MG63 (cell line): Measurements from ENCODE around the gene SIDT2. TPM values are rescaled to one million over a fixed set of nuclear protein-coding genes. Genes with fewer than 3 reads are reported as not detected.
A peak's percentile ranks its signal among the peaks of the same experiment; 100 is the strongest.
"Not testable (repeated sequence)": the region's sequence is repeated elsewhere in the genome, so short reads cannot be mapped to it uniquely, and the experiment has no call there.

Experiments
- DNase-seq: peaks from one replicate; pipeline ENCODE4 v3.0.0-alpha.2; 2020
- H3K27me3 ChIP-seq: fragments of 250-450 bp; sonication (Bioruptor Pico); 2 replicates; pipeline ENCODE4 v1.5.1; 2020; ENCODE audit warnings: mild to moderate bottlenecking, moderate library complexity
- H3K36me3 ChIP-seq: fragments of 250-450 bp; sonication (Bioruptor Pico); 2 replicates; pipeline ENCODE4 v1.5.1; 2020; ENCODE audit warnings: mild to moderate bottlenecking, moderate library complexity
- H3K4me3 ChIP-seq: fragments of 250-450 bp; sonication (Bioruptor Pico); 2 replicates; pipeline ENCODE4 v1.5.1; 2020; ENCODE audit warnings: mild to moderate bottlenecking, moderate library complexity
- H3K9me3 ChIP-seq: fragments of 250-450 bp; sonication (Bioruptor Pico); 2 replicates; pipeline ENCODE4 v1.5.1; 2020; ENCODE audit warnings: mild to moderate bottlenecking, moderate library complexity
- total RNA-seq: library from RNA; depleted of rRNA; stranded (reverse); fragments of >200 nt; shearing (Covaris generic); gene quantifications from 2 replicates; pipeline ENCODE4 v1.2.3, GENCODE V29; 2014; ENCODE audit warnings: low replicate concordance; rRNA removed

SIDT2 gene
- total RNA-seq = 2.7 and 19.8 TPM in 2 replicates

DNA sequence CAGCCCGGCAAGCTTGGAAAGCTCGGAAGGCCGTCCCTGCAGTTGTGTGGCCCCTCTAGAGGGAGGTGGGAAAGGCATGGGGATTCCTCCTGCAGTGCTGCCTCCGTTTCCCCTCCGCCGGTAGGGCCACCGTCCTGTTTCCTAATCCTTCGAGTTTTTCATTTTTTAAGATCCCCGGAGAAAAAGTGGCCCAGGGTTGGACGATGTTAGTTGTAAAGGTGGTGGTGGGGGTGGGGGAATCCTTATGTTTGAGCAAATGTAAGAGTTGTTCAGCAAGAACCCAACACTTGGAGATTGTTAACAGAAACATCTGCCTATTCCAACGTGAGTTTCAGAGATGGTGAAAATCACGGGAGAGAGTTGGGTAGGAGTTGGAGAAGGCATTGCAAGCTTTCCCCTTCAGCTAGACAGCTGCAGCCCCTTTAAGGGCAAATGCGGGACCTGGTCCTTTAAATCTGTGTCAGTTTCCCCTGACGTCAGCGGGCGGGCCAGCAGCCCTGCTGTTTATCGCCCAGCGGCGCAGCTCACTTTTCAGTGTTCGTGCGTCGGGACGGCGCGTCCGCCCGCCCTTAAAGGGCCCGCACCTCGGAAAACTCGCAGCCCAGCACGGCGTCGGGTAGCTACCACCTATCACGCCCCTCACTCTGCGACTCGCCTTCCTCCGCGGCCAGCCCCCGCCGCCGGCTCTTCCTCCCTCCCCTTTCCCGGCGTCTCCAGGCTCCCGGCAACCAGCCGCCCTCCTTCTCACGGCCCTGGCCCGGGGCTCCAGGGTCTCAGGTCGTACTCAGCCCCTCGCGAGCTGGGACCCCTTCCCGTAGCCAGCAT lies at the start of gene SIDT2:
TSS of gene SIDT2 (plus strand) at position 534 of the 825 bp plus-strand sequence. CDS start 521 bp downstream, outside the sequence.
- peak; percentile 90 for DNase-seq
- 0 out of 2 replicates have a peak, but pooled peaks cover 2% of the 10 kb centered on the region for H3K36me3 ChIP-seq
- H3K27me3 ChIP-seq = no peaks in the 10 kb centered on the region
- H3K4me3 ChIP-seq = peak within 1 kb of the TSS; percentile 66
- no peaks in the 10 kb centered on the region for H3K9me3 ChIP-seq

- H3K4me3 ChIP-seq, H3K9me3 ChIP-seq, H3K27me3 ChIP-seq, DNase-seq, H3K36me3 ChIP-seq: not testable (repeated sequence)
Observed at GRCh38 chr11:117130396-117130795, 48.1 kb upstream of the SIDT2 start.

DNA sequence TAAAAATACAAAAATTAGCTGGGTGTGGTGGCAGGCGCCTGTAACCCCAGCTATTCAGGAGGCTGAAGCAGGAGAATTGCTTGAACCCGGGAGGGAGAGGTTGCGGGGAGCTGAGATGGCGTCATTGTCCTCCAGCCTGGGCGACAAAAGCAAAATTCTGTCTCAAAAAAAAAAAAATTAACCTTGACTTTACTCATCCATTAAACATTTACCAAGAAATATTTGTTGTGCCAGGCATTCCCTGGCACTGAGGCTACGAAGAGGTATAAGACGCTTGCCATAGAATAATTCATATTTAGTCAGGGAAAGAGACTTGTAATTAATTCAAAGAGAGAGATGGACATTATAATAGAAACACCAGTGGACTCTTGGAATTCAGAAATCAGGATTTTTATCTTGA lies 47.7 kb upstream of the SIDT2 start:
- no peak for DNase-seq
- no peak overlapping the region for H3K4me3 ChIP-seq
- H3K36me3 ChIP-seq = no peaks in the 10 kb centered on the region
- H3K27me3 ChIP-seq = no peaks in the 10 kb centered on the region
- no peaks in the 10 kb centered on the region for H3K9me3 ChIP-seq

GRCh38 chr11:117134431-117134830 lies 44.1 kb upstream of the SIDT2 start:
- DNase-seq = no peak
- no peaks in the 10 kb centered on the region for H3K27me3 ChIP-seq
- no peak overlapping the region for H3K4me3 ChIP-seq
- no peaks in the 10 kb centered on the region for H3K9me3 ChIP-seq
- H3K36me3 ChIP-seq = no peaks in the 10 kb centered on the region

DNA sequence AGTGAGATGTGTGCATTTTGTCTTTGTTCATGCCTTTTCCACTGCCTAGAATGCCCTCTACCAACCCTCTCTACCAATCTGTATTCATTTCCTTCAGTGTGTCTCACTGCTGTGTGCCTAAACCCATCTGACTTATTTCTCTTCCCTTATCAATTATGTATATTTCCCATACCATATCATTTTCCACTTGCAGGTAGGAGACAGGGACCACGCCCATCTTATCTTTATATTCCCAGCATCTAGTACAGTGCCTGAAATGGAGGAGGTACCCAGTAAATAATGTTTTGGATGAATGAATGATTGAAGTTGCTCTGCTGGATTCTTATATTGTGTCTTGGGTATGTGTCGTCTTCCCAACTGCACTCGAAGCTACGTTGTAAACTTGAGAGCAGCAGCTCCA lies 43.6 kb upstream of the SIDT2 start:
- H3K9me3 ChIP-seq, DNase-seq, H3K36me3 ChIP-seq, H3K4me3 ChIP-seq, H3K27me3 ChIP-seq: not testable (repeated sequence)

GRCh38 chr11:117137223-117138086 lies 41.1 kb upstream of the SIDT2 start:
- H3K36me3 ChIP-seq = not testable (repeated sequence)

DNA sequence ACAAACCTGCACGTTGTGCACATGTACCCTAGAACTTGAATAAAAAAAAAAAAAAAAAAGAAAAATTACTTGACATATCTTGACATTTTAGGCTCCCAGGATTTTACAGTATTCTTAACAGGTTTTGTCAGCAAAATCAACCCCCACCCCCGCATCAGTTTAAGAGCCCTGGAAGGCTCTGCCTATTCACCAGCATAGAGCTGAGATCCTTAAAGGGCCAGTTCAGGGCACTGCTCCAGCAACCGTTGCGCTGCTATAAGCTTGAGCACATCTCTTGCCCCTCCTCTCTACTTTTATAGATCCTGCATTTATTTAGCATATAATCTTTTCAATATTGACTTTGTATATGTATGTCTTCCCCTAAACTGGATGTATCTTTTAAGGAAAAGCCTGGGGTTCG lies 35.2 kb upstream of the SIDT2 start:
- H3K4me3 ChIP-seq = peak overlapping the region; percentile 65
- DNase-seq = peak; percentile 63
- H3K27me3 ChIP-seq = no peaks in the 10 kb centered on the region
- peaks cover 30% of the 10 kb centered on the region for H3K36me3 ChIP-seq
- no peaks in the 10 kb centered on the region for H3K9me3 ChIP-seq

More at GRCh38 chr11:117137223-117138086, 41.1 kb upstream of the SIDT2 start:
- H3K9me3 ChIP-seq, H3K27me3 ChIP-seq, H3K4me3 ChIP-seq, DNase-seq: not testable (repeated sequence)

- Histone ChIP-seq H3K4me3 (peak within 1 kb of the TSS; percentile 65), H3K36me3 (peaks cover 30% of the 10 kb centered on the region), H3K9me3 (no peaks in the 10 kb centered on the region), H3K27me3 (no peaks in the 10 kb centered on the region)
- DNase-seq = peak; percentile 95
Observed at GRCh38 chr11:117143871-117144476, 34.6 kb upstream of the SIDT2 start, which contains the start of gene PAFAH1B2. Gene PAFAH1B2 (plus strand): TSS chr11:117144287. CDS start chr11:117152448, 8,161 bp downstream.

GRCh38 chr11:117144477-117145392 lies 33.8 kb upstream of the SIDT2 start:
- H3K27me3 ChIP-seq = no peaks in the 10 kb centered on the region
- no peaks in the 10 kb centered on the region for H3K9me3 ChIP-seq
- H3K36me3 ChIP-seq = peaks cover 33% of the 10 kb centered on the region
- DNase-seq = peak; percentile 70
- peak overlapping the region; percentile 65 for H3K4me3 ChIP-seq

DNA sequence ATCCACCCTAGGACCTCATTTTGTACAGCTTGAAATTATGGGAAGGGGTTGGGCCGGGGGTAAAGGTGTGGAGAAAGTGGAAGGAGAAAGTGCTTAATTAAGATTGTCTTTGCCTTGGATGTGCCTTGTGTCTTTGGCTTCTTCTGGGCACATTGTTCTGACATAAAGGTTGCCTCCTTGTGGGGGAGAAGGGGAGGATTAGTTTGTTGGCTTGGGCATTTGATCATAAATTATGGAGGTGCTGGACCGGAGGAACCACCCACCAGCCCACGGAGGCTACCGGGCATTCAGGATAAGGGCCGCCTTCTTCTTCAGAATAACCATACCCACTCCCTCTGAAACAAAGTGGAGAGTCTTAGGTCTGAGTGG lies 33.2 kb upstream of the SIDT2 start:
- peaks cover 34% of the 10 kb centered on the region for H3K36me3 ChIP-seq
- no peaks in the 10 kb centered on the region for H3K9me3 ChIP-seq
- peak overlapping the region; percentile 65 for H3K4me3 ChIP-seq
- DNase-seq = peak; percentile 6
- H3K27me3 ChIP-seq = no peaks in the 10 kb centered on the region

DNA sequence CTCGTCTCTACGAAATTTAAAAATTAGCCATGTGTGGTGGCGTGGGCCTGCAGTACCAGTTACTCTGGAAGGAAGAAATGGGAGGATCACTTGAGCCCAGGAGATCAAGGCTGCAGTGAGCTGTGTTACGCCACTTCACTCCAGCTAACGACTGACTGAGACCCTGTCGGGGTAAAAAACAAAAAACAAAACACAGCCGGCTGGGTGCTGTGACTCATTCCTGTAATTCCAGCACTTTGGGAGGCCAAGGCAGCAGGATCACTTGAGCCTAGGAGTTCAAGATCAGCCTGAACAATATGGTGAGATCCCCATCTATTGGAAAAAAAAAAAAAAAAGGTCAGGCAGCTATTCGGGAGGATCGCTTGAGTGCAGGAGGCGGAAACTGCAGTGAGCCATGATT lies 32.0 kb upstream of the SIDT2 start:
- Histone ChIP-seq H3K9me3 (no peaks in the 10 kb centered on the region), H3K36me3 (peaks cover 38% of the 10 kb centered on the region), H3K27me3 (no peaks in the 10 kb centered on the region), H3K4me3 (no peak overlapping the region)
- peak; percentile 18 for DNase-seq

DNA sequence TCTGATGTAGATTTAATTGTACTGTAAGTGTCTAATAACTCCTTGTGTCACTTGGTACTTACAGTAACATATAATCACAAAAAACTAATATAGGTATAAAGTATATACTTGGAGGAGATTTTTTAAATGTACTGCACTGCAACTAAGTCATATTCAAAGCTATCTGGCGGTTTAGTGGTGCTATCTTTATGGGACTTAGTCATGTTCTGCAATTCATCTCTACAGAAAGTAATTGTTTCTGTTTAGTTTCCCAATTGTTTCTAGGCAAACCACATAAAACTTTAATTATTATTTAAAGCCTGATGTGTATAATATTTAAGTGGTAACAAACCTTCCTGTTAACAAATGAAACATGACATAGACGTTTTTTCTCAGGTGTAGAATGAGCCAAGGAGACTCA lies 26.5 kb upstream of the SIDT2 start:
- no peak overlapping the region for H3K4me3 ChIP-seq
- H3K9me3 ChIP-seq = no peaks in the 10 kb centered on the region
- no peaks in the 10 kb centered on the region for H3K27me3 ChIP-seq
- peaks cover 60% of the 10 kb centered on the region for H3K36me3 ChIP-seq
- no peak for DNase-seq

DNA sequence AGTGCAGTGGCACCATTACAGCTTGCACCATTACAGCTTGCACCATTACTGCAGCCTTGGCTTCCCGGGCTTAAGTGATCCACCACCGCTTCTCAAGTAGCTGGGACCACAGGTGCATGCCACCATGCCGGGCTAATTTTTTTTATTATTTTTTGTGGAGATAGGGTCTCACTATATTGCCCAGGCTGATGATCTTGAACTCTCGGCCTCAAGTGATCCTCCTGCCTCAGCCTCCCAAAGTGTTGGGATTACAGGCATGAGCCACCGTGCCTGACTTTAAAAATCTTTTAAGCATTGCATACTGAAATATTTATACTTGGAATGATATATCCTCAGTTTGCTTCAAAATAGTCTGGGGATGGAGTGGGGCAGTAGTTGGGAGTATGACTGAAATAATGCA lies 24.1 kb upstream of the SIDT2 start:
- Histone ChIP-seq H3K27me3 (no peaks in the 10 kb centered on the region), H3K4me3 (no peak overlapping the region), H3K36me3 (peaks cover 63% of the 10 kb centered on the region), H3K9me3 (no peaks in the 10 kb centered on the region)
- no peak for DNase-seq

- Histone ChIP-seq H3K9me3 (no peaks in the 10 kb centered on the region), H3K27me3 (no peaks in the 10 kb centered on the region), H3K36me3 (peaks cover 73% of the 10 kb centered on the region), H3K4me3 (no peak overlapping the region)
- DNase-seq = no peak
Observed at GRCh38 chr11:117157507-117157906, 21.0 kb upstream of the SIDT2 start.

GRCh38 chr11:117159892-117160291 lies 18.7 kb upstream of the SIDT2 start:
- Histone ChIP-seq H3K27me3 (no peaks in the 10 kb centered on the region), H3K36me3 (peaks cover 73% of the 10 kb centered on the region), H3K9me3 (no peaks in the 10 kb centered on the region), H3K4me3 (no peak overlapping the region)
- no peak for DNase-seq

DNA sequence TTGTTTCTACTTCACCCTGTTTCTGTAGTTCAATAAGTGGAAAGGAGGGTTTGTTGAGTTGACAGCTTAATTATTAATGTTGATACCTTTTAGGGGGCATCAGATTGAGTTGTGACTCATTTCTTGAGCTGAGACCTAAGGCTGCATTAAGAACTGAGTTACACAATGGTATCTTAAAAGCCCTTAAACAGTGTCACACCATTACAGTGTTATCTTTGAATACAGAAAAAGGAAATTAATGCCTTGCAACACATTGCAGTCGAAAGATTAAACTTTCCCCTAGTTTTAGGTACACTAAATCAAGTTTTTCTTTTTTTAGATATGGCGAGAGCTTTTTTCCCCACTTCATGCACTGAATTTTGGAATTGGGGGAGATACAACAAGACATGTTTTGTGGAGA lies 17.7 kb upstream of the SIDT2 start:
- DNase-seq = no peak
- Histone ChIP-seq H3K4me3 (no peak overlapping the region), H3K27me3 (no peaks in the 10 kb centered on the region), H3K9me3 (no peaks in the 10 kb centered on the region), H3K36me3 (peaks cover 71% of the 10 kb centered on the region)
